Karpas-422 (cell line): ENCODE data around the gene DAB2IP. TPM values are rescaled to one million over a fixed set of nuclear protein-coding genes. Genes with fewer than 3 reads are reported as not detected.

Experiments used
- DNase-seq: peaks from one replicate; pipeline ENCODE4 v3.0.0-alpha.2; 2015
- H2AFZ ChIP-seq: fragments of 200-600 bp; sonication (generic); 2 replicates; pipeline ENCODE4 v1.6.1; 2014; ENCODE audit warnings: antibody characterized with exemption, low read length, mixed read lengths
- H3K27ac ChIP-seq: fragments of 200-600 bp; sonication (generic); 2 replicates; pipeline ENCODE4 v1.5.1; 2014; ENCODE audit warnings: mild to moderate bottlenecking, low read length, moderate library complexity
- H3K27me3 ChIP-seq: fragments of 200-600 bp; sonication (generic); 2 replicates; pipeline ENCODE4 v1.6.1; 2014; ENCODE audit warnings: low read length, mixed read lengths
- H3K36me3 ChIP-seq: fragments of 200-600 bp; sonication (generic); 2 replicates; pipeline ENCODE4 v1.6.1; 2014; ENCODE audit warnings: low read length, mixed read lengths; ENCODE audit not compliant: insufficient read depth
- H3K4me1 ChIP-seq: fragments of 200-600 bp; sonication (generic); 2 replicates; pipeline ENCODE4 v1.6.1; 2014; ENCODE audit warnings: mild to moderate bottlenecking, low read length, mixed read lengths
- H3K4me2 ChIP-seq: fragments of 200-600 bp; sonication (generic); 2 replicates; pipeline ENCODE4 v1.6.1; 2014; ENCODE audit warnings: low read length, low read depth, mild to moderate bottlenecking; ENCODE audit not compliant: poor library complexity, severe bottlenecking
- H3K4me3 ChIP-seq: fragments of 200-600 bp; sonication (generic); 2 replicates; pipeline ENCODE4 v1.5.1; 2014; ENCODE audit warnings: mild to moderate bottlenecking, antibody characterized with exemption, low read length, mixed read lengths
- H3K79me2 ChIP-seq: fragments of 200-600 bp; sonication (generic); 2 replicates; pipeline ENCODE4 v1.6.1; 2014; ENCODE audit warnings: mild to moderate bottlenecking, low read length, mixed read lengths
- H3K9ac ChIP-seq: fragments of 200-600 bp; sonication (generic); 2 replicates; pipeline ENCODE4 v1.6.0; 2014; ENCODE audit warnings: low read length
- H3K9me2 ChIP-seq: fragments of 200-600 bp; sonication (generic), shearing (Covaris generic); replicated peaks from 2 replicates; pipeline ENCODE4 v1.6.0; 2014; ENCODE audit warnings: mild to moderate bottlenecking, low read length, moderate library complexity; ENCODE audit not compliant: insufficient read depth
- H3K9me3 ChIP-seq: fragments of 300-700, 200-600 bp; sonication (generic); 2 replicates; pipeline ENCODE4 v1.6.1; 2014; ENCODE audit warnings: low read length, mixed read lengths
- H4K20me1 ChIP-seq: fragments of 200-600 bp; sonication (generic); 2 replicates; pipeline ENCODE4 v1.6.1; 2014; ENCODE audit warnings: mild to moderate bottlenecking, antibody characterized with exemption, low read length, low read depth; ENCODE audit not compliant: insufficient read depth
- total RNA-seq: library from RNA; depleted of rRNA; stranded (reverse); fragments of >200 nt; shearing (Covaris generic); gene quantifications from 2 replicates; pipeline ENCODE4 v1.2.3, GENCODE V29; 2014; ENCODE audit warnings: low replicate concordance

The DAB2IP gene
- total RNA-seq, 1 experiment from 2014 or later, result 1.3 TPM

GRCh38 chr9:121822093-121823085 lies 171.0 kb downstream of the DAB2IP start:
- no peak overlapping the region for H2AFZ ChIP-seq
- no peak overlapping the region for H3K4me3 ChIP-seq
- no peak for DNase-seq
- no peaks in the 10 kb centered on the region for H3K79me2 ChIP-seq
- no peaks in the 10 kb centered on the region for H3K9me2 ChIP-seq
- H3K9ac ChIP-seq, result no peak overlapping the region
- no peak overlapping the region for H3K27ac ChIP-seq
- H3K36me3 ChIP-seq, result no peaks in the 10 kb centered on the region
- peaks cover 11% of the 10 kb centered on the region for H3K4me1 ChIP-seq
- H3K4me2 ChIP-seq, result no peak overlapping the region
- no peaks in the 10 kb centered on the region for H4K20me1 ChIP-seq
- no peaks in the 10 kb centered on the region for H3K27me3 ChIP-seq
- H3K9me3 ChIP-seq, result no peaks in the 10 kb centered on the region

GRCh38 chr9:121823451-121824169 lies 172.2 kb downstream of the DAB2IP start:
- H3K27me3 ChIP-seq, result no peaks in the 10 kb centered on the region
- no peaks in the 10 kb centered on the region for H4K20me1 ChIP-seq
- H2AFZ ChIP-seq, result no peak overlapping the region
- H3K9me2 ChIP-seq, result no peaks in the 10 kb centered on the region
- no peak overlapping the region for H3K4me3 ChIP-seq
- peaks cover 11% of the 10 kb centered on the region for H3K4me1 ChIP-seq
- no peaks in the 10 kb centered on the region for H3K79me2 ChIP-seq
- H3K27ac ChIP-seq, result no peak overlapping the region
- no peak overlapping the region for H3K9ac ChIP-seq
- H3K9me3 ChIP-seq, result no peaks in the 10 kb centered on the region
- no peaks in the 10 kb centered on the region for H3K36me3 ChIP-seq
- no peak overlapping the region for H3K4me2 ChIP-seq
- no peak for DNase-seq

- Histone ChIP-seq H3K27ac (no peak overlapping the region), H4K20me1 (no peaks in the 10 kb centered on the region), H3K4me3 (no peak overlapping the region), H3K79me2 (no peaks in the 10 kb centered on the region), H3K9me2 (no peaks in the 10 kb centered on the region), H2AFZ (no peak overlapping the region), H3K4me2 (no peak overlapping the region), H3K36me3 (no peaks in the 10 kb centered on the region), H3K4me1 (peaks cover 9% of the 10 kb centered on the region), H3K9me3 (no peaks in the 10 kb centered on the region), H3K9ac (no peak overlapping the region), H3K27me3 (no peaks in the 10 kb centered on the region)
- no peak for DNase-seq
Observed at GRCh38 chr9:121824651-121825030, 173.2 kb downstream of the DAB2IP start.

GRCh38 chr9:121825031-121825691 lies 173.7 kb downstream of the DAB2IP start:
- H3K79me2 ChIP-seq, result no peaks in the 10 kb centered on the region
- H3K27me3 ChIP-seq, result no peaks in the 10 kb centered on the region
- H3K36me3 ChIP-seq, result no peaks in the 10 kb centered on the region
- H3K27ac ChIP-seq, result no peak overlapping the region
- no peaks in the 10 kb centered on the region for H4K20me1 ChIP-seq
- H3K4me2 ChIP-seq, result no peak overlapping the region
- no peaks in the 10 kb centered on the region for H3K9me3 ChIP-seq
- H2AFZ ChIP-seq, result no peak overlapping the region
- no peak for DNase-seq
- no peaks in the 10 kb centered on the region for H3K9me2 ChIP-seq
- H3K4me3 ChIP-seq, result no peak overlapping the region
- no peak overlapping the region for H3K9ac ChIP-seq
- peaks cover 7% of the 10 kb centered on the region for H3K4me1 ChIP-seq

GRCh38 chr9:121826711-121827110 lies 175.3 kb downstream of the DAB2IP start:
- Histone ChIP-seq H3K4me1 (peaks cover 7% of the 10 kb centered on the region), H3K9me3 (no peaks in the 10 kb centered on the region), H3K27ac (no peak overlapping the region), H4K20me1 (no peaks in the 10 kb centered on the region), H3K79me2 (no peaks in the 10 kb centered on the region), H3K27me3 (no peaks in the 10 kb centered on the region), H3K9ac (no peak overlapping the region), H3K4me3 (no peak overlapping the region), H3K36me3 (no peaks in the 10 kb centered on the region), H2AFZ (no peak overlapping the region), H3K9me2 (no peaks in the 10 kb centered on the region), H3K4me2 (no peak overlapping the region)
- no peak for DNase-seq

- Histone ChIP-seq H3K79me2 (no peaks in the 10 kb centered on the region), H3K4me2 (no peak overlapping the region), H3K27me3 (no peaks in the 10 kb centered on the region), H3K9me2 (no peaks in the 10 kb centered on the region), H4K20me1 (no peaks in the 10 kb centered on the region), H3K36me3 (no peaks in the 10 kb centered on the region), H3K4me1 (peaks cover 1% of the 10 kb centered on the region), H2AFZ (no peak overlapping the region), H3K27ac (no peak overlapping the region), H3K9ac (no peak overlapping the region), H3K9me3 (no peaks in the 10 kb centered on the region), H3K4me3 (no peak overlapping the region)
- DNase-seq, result no peak
Observed at GRCh38 chr9:121827251-121827967, 176.0 kb downstream of the DAB2IP start.

- Histone ChIP-seq H3K79me2 (no peaks in the 10 kb centered on the region), H3K27me3 (no peaks in the 10 kb centered on the region), H3K9ac (no peak overlapping the region), H3K4me2 (no peak overlapping the region), H3K27ac (no peak overlapping the region), H3K4me3 (no peak overlapping the region), H3K4me1 (no peaks in the 10 kb centered on the region), H2AFZ (no peak overlapping the region), H3K9me3 (no peaks in the 10 kb centered on the region), H3K9me2 (no peaks in the 10 kb centered on the region), H3K36me3 (no peaks in the 10 kb centered on the region), H4K20me1 (no peaks in the 10 kb centered on the region)
- DNase-seq, result no peak
Observed at GRCh38 chr9:121830441-121831140, 179.2 kb downstream of the DAB2IP start.
